GM12878 (cell line): ENCODE measurements around the gene CLIP2. TPM values are rescaled to one million over a fixed set of nuclear protein-coding genes. Genes with fewer than 3 reads are reported as not detected.
A peak's percentile ranks its signal among the peaks of the same experiment; 100 is the strongest.
"Not testable (repeated sequence)": the region's sequence is repeated elsewhere in the genome, so short reads cannot be mapped to it uniquely, and the experiment has no call there.

Experiments
- ATAC-seq: fragments of 200-7000 bp; cut with Tn5 transposase; 3 replicates; pipeline ENCODE4 v1.9.1; 2020; ENCODE audit warnings: mild to moderate bottlenecking, moderate library complexity
- BruUV-seq: library from RNA; stranded (reverse); fragments of 400-500 nt; replicated peaks from 2 replicates; lab custom pipeline; 2021; lab: Mats Ljungman, UMichigan
- CTCF ChIA-PET: fragments of 300-600 bp; sonication (Branson Sonifier 250); formaldehyde crosslinking; extraction: SDS; loops from one replicate; lab custom pipeline; 2021; ENCODE audit warnings: inconsistent platforms; lab: Yijun Ruan, JAX
- POLR2A ChIA-PET: fragments of 350-600 bp; formaldehyde crosslinking; extraction: SDS; loops from one replicate; lab custom pipeline; 2021; ENCODE audit warnings: inconsistent platforms; lab: Charles Lee
- RAD21 ChIA-PET: fragments of 300-600 bp; sonication (Branson Sonifier 250); formaldehyde crosslinking; loops from one replicate; lab custom pipeline; 2023; ENCODE audit warnings: antibody characterized with exemption; ENCODE audit not compliant: unreplicated experiment; lab: Charles Lee
- SMC1A ChIA-PET: fragments of 300-600 bp; sonication (Branson Sonifier 250); formaldehyde crosslinking; loops from one replicate; lab custom pipeline; 2023; ENCODE audit not compliant: unreplicated experiment, uncharacterized antibody; lab: Charles Lee
- DNase-seq: peaks from one replicate; pipeline ENCODE4 v3.0.0-alpha.2; 2011; ENCODE audit warnings: low read depth, low spot score
- FAIRE-seq: peaks from 3 replicates; lab custom pipeline; 2011; peaks lifted over from hg19 to GRCh38; lab: Jason Lieb, UNC
- H2AFZ ChIP-seq: 2 replicates; pipeline ENCODE4 v1.6.0; 2011; ENCODE audit warnings: low read depth, low read length, control low read depth; ENCODE audit not compliant: control insufficient read depth
- H3K27ac ChIP-seq: 2 replicates; pipeline ENCODE4 v1.5.1; 2011; ENCODE audit warnings: control low read depth; ENCODE audit not compliant: control insufficient read depth, insufficient read depth
- H3K27me3 ChIP-seq, 2 experiments: replicated peaks in 1 of 2; 2 replicates each; pipeline versions ENCODE4 v1.6.0 to v1.6.1; 2011; ENCODE audit warnings: low read length in 1 of 2; ENCODE audit not compliant: control insufficient read depth in 2 of 2, insufficient read depth in 2 of 2
- H3K36me3 ChIP-seq, 2 experiments: 2 replicates each; pipeline ENCODE4 v1.5.1; 2011; ENCODE audit warnings: low read length in 1 of 2; ENCODE audit not compliant: control insufficient read depth in 2 of 2, insufficient read depth in 2 of 2
- H3K4me1 ChIP-seq: 2 replicates; pipeline ENCODE4 v1.6.1; 2011; ENCODE audit warnings: mild to moderate bottlenecking, low read length, moderate library complexity, mixed read lengths; ENCODE audit not compliant: control insufficient read depth, insufficient read depth
- H3K4me2 ChIP-seq: 2 replicates; pipeline ENCODE4 v1.6.0; 2011; ENCODE audit warnings: control low read depth; ENCODE audit not compliant: control insufficient read depth, insufficient read depth
- H3K4me3 ChIP-seq: fragments of 200-600 bp; sonication (generic); 2 replicates; pipeline ENCODE4 v1.5.1; 2016
- H3K79me2 ChIP-seq: 2 replicates; pipeline ENCODE4 v1.6.0; 2011; ENCODE audit warnings: low read length; ENCODE audit not compliant: control insufficient read depth, insufficient read depth
- H3K9ac ChIP-seq: 2 replicates; pipeline ENCODE4 v1.8.0; 2011; ENCODE audit warnings: low read length, control low read depth, mixed read lengths; ENCODE audit not compliant: control insufficient read depth, insufficient read depth
- H3K9me3 ChIP-seq: replicated peaks from 3 replicates; pipeline ENCODE4 v1.5.1; 2011; ENCODE audit warnings: mild to moderate bottlenecking, low read length; ENCODE audit not compliant: control insufficient read depth, insufficient read depth
- H4K20me1 ChIP-seq: 2 replicates; pipeline ENCODE4 v1.6.0; 2011; ENCODE audit not compliant: control insufficient read depth, insufficient read depth
- CHD2 ChIP-seq: IDR thresholded peaks from 2 replicates; pipeline ENCODE4 v1.6.1; 2011; ENCODE audit warnings: low read depth, low read length, improper control_type of control experiment, borderline replicate concordance
- MEF2B ChIP-seq: fragments of 450-650 bp; IDR thresholded peaks from 2 replicates; pipeline ENCODE4 v1.6.1; 2018; ENCODE audit warnings: mild to moderate bottlenecking, moderate library complexity; ENCODE audit not compliant: partially characterized antibody, poor library complexity, severe bottlenecking
- NFXL1 ChIP-seq: fragments of 450-650 bp; IDR thresholded peaks from 2 replicates; pipeline ENCODE4 v1.6.1; 2017; ENCODE audit warnings: antibody characterized with exemption, mild to moderate bottlenecking, borderline replicate concordance
- NRF1 ChIP-seq: conservative IDR thresholded peaks from 2 replicates; pipeline ENCODE4 v1.6.1; 2011; ENCODE audit warnings: mild to moderate bottlenecking, low read depth, low read length, improper control_type of control experiment
- POLR2A ChIP-seq: IDR thresholded peaks from 2 replicates; pipeline ENCODE4 v1.6.1; 2011; ENCODE audit warnings: low read depth, mild to moderate bottlenecking, low read length
- TAF1 ChIP-seq: IDR thresholded peaks from 2 replicates; pipeline ENCODE4 v1.6.1; 2011; ENCODE audit warnings: mild to moderate bottlenecking, low read depth, low read length, borderline replicate concordance
- TBL1XR1 ChIP-seq: IDR thresholded peaks from 2 replicates; pipeline ENCODE4 v1.6.1; 2012; ENCODE audit warnings: low read depth, low read length, improper control_type of control experiment
- ZNF24 ChIP-seq: fragments of 450-650 bp; IDR thresholded peaks from 2 replicates; pipeline ENCODE4 v1.6.1; 2017; ENCODE audit warnings: antibody characterized with exemption, mild to moderate bottlenecking
- WGBS: methylation state at CpG from one replicate; pipeline ENCODE4 v1.1.6; 2016; ENCODE audit warnings: low lambda C conversion rate; ENCODE audit not compliant: insufficient replicate concordance, insufficient coverage; ENCODE audit errors: missing lambda C conversion rate; 5-methylcytosine and 5-hydroxymethylcytosine counted together
- in situ Hi-C: fragments of 300-500 bp; cut with MboI; formaldehyde crosslinking; loops from 9 replicates; pipeline ENCODE4 v1.14.3; 2018; ENCODE audit warnings: mixed read lengths
- intact Hi-C: fragments of 100-400 bp; cut with micrococcal nuclease; formaldehyde crosslinking; loops from one replicate; pipeline ENCODE4 v1.14.2; 2022; ENCODE audit not compliant: unreplicated experiment
- polyA plus RNA-seq, 11 experiments: library from polyadenylated mRNA; depleted of rRNA in 4 of 11; unstranded in 6 of 11; stranded (reverse) in 5 of 11; fragments of >200 nt; fragmentation: Nextera tagmentation in 4 of 11; fragmentation: Illumina TruSeq in 1 of 11; extraction: Ambion mirVana in 4 of 11; extraction: Trizol in 1 of 11; gene quantifications; 1 replicate in 1 of 11; 2 replicates in 10 of 11; pipeline versions ENCODE4 v1.2.1 to v1.2.3, GENCODE V29; 2011 to 2016; ENCODE audit warnings: inconsistent platforms in 2 of 11, missing spikeins in 2 of 11, low read depth in 1 of 11
- total RNA-seq, 4 experiments: library from RNA; depleted of rRNA in 3 of 4; stranded (reverse); fragments of >200 nt in 3 of 4; fragmentation: Illumina TruSeq in 1 of 4; extraction: Trizol in 1 of 4; gene quantifications; 2 replicates each; pipeline versions ENCODE4 v1.2.1 to v1.2.3, GENCODE V29; 2013 to 2021

The CLIP2 gene
- total and polyA plus RNA-seq, 10 of the 15 experiments (the other 5 are each of a cell fraction or from before 2014, with no cell fraction given), result 0.26 to 56.3 (median 21.0) TPM

DNA sequence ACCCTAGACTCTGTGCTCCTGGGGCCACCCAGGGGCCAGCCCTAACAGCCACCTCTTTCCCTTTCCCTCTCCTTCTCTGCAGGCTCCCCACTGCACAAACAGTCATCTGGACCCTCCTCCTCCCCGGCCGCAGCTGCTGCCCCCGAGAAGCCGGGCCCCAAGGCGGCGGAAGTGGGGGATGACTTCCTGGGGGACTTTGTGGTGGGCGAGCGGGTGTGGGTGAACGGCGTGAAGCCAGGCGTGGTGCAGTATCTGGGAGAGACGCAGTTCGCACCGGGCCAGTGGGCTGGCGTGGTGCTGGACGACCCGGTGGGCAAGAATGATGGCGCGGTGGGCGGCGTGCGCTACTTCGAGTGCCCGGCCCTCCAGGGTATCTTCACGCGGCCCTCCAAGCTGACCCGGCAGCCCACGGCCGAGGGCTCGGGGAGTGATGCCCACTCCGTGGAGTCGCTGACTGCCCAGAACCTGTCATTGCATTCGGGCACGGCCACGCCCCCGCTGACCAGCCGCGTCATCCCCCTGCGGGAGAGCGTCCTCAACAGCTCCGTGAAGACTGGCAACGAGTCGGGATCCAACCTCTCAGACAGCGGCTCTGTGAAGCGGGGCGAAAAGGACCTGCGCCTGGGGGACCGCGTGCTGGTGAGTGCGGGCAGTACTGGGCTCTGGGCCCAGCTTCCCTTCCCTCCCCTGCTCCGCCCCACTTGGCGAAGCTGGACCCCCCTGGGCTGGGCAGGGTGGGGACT lies 49.3 kb downstream of the CLIP2 start:
- Histone ChIP-seq H3K4me2 (no peak overlapping the region), H3K79me2 (no peaks in the 10 kb centered on the region), H3K27ac (no peak overlapping the region), H3K27me3 (no peaks in the 10 kb centered on the region), H4K20me1 (no peaks in the 10 kb centered on the region), H3K9ac (no peak overlapping the region), H3K4me3 (no peak overlapping the region), H3K4me1 (no peaks in the 10 kb centered on the region), H3K36me3 (peaks cover 6 to 19% of the 10 kb centered on the region in 2 experiments; a peak in 3 of 4 replicates), H2AFZ (no peak overlapping the region), H3K9me3 (no peaks in the 10 kb centered on the region; the same call in 2 of the 3 replicates)
- no TSS peak for BruUV-seq
- ChIA-PET CTCF (no interaction called here), RAD21 (no interaction called here), SMC1A (no interaction called here), POLR2A (no interaction called here)
- no peak for FAIRE-seq
- DNase-seq, result no peak
- no peak for ATAC-seq
- intact Hi-C loops (no loop called here), in situ Hi-C loops (no loop called here)
- TF ChIP-seq POLR2A, result 0 out of 2 replicates have a peak, but pooled peaks have one; percentile 16
- TF ChIP-seq MEF2B, result no peak
- TF ChIP-seq CHD2, result no peak
- TF ChIP-seq NRF1, result no peak
- TF ChIP-seq NFXL1, result no peak
- TF ChIP-seq TAF1, result no peak
- TF ChIP-seq TBL1XR1, result no peak
- TF ChIP-seq ZNF24, result no peak
- WGBS, result 97% methylated on average over 46 of the region's 52 CpGs

DNA sequence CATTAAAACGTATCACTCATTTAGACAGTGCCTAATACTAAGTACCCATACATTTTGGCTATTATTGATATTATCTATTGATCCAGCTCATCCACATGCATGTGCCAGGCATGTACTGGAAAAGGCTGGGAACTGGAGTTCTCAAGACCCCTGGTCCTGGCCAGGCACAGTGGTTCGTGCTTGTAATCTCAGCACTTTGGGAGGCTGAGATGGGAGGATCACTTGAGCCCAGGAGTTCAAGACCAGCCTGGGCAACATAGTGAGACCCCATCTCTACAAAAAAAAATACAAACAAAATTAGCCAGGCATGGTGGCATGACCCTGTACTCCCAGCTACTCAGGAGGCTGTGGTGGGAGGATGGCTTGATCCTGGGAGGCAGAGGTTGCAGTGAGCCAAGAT lies 50.4 kb downstream of the CLIP2 start:
- H3K4me3 ChIP-seq, H3K27me3 ChIP-seq, H3K9me3 ChIP-seq, H3K79me2 ChIP-seq, H3K4me1 ChIP-seq, BruUV-seq, H4K20me1 ChIP-seq, FAIRE-seq, H3K4me2 ChIP-seq, POLR2A ChIA-PET, H3K9ac ChIP-seq, ATAC-seq, H2AFZ ChIP-seq, in situ Hi-C loops, DNase-seq, H3K27ac ChIP-seq, CTCF ChIA-PET, intact Hi-C loops, SMC1A ChIA-PET: not testable (repeated sequence)
- H3K36me3 ChIP-seq, result peaks cover 3 to 18% of the 10 kb centered on the region in 2 experiments; a peak in 3 of 4 replicates
- RAD21 ChIA-PET, result interaction anchor here (0.6 kb wide), 1 partner anchor 286 kb away, joined by 3 read pairs; no protein-coding TSS in a partner anchor
- 100% methylated on average over 2 of the region's 2 CpGs for WGBS
